ELF-1 (cell line): ENCODE measurements around the gene KATNB1.
A peak's percentile ranks its signal among the peaks of the same experiment; 100 is the strongest.

Experiments
- DNase-seq: peaks from one replicate; pipeline ENCODE4 v3.0.0-alpha.2; 2016; ENCODE audit warnings: low read depth, low spot score

Gene KATNB1

DNA sequence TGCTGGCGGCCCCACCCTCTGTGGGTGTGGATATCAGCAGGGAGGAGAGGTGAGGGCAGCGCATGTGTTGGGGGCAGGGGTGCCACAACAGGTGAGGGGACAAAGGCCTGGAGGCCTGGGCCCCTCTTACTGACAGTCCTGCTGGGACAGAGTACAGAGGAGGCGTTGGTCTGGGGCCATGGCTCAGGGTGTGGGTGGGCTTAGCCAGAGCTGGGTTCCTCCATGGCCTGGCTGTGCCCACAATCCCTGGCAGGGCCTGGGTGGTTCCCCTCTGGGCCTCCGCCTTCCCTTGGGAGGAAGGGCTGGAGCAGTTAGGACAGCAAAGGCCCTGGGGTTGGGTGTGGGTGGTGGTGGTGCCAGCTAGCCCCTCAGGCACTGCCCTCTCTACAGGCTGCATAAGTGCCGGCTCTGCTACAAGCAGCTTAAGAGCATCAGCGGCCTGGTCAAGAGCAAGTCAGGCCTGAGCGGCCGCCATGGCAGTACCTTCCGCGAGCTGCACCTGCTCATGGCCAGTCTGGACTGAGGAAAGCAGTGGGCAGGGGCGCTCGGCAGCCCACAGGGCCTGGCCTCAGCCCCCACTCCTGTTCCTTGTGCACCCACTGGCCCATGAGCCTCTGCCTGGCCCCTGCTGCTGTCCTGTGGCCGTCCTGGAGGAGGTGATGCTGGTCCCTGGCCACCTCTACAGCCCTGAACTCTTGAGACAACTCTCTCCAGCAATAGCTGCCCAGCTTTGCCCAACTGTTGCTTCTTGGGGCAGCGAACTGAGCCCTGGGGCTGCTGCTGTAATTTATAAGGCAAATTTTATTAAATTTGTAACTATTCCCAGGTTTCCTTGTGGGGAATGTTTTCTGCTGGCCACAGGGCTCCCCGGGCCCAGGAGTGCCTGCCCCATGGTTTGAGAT is 21.1 kb downstream of the KATNB1 start:
- DNase-seq = no peak

DNA sequence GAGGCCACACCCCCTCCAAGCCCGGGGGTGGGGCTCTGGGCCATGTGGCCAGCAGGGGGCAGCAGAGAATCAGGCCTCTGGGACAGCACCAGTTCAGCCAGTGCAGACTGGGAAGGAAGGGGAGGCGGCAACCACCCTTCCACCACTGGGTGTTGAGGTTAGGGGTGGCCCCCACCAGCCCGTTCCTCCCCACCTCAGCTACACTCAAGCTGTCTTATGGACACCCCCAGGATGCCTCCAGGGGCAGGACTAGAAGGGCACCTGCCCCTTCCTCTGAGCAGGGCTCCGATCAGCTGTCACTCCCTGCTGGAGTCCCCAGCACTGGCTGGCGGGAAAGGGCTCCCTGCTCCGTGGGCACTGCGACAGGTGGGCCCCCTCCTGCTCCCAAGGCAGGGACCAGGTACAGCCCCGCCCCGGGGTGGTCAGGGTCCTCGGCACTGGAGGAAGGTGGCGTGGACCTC is 21.8 kb downstream of the KATNB1 start:
- DNase-seq = peak; percentile 95

- DNase-seq = no peak
Measured at GRCh38 chr16:57757883-57758282, 22.3 kb downstream of the KATNB1 start.

DNA sequence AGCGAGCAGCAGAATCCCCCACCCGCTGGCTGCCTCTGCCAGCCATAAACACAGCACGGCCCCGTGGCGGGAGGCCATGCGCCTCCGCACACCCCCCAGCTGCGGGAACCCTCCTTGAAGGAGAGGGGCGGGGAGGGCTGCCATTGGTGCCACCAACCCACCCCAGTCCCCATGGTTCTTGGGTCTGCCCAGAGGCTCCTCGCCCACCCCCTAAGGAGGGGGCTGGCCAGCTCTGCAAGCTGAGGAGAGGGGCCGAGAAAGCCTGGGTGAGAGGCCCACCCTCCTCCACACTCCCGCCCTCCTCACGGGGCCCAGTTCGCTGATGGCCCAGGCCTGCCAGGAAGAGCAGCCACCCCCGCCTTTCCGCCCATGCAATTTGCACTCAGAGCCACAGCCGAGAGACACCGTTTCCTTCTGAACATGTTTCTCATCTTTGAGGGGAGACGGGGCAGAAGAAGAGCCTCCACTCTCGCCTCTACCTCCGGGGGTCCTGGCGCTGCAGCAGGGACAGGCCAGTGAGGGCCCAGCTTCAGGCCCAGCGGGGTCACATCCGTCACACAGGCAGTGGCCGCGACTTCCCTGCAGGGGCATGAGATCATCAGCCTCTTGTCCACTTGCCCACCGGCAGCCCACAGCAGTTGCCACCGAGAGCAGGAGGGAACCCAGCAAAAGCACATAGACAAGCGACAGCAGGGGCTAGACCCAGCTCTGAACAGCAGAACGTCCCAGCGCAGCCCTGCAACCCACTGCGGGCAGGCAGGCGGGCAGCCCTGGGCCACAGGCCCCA is 23.0 kb downstream of the KATNB1 start:
- no peak for DNase-seq

- DNase-seq = no peak
Measured at GRCh38 chr16:57759131-57759530, 23.6 kb downstream of the KATNB1 start.

GRCh38 chr16:57759541-57760356 is 24.2 kb downstream of the KATNB1 start:
- peak; percentile 85 for DNase-seq

- DNase-seq = no peak
Measured at GRCh38 chr16:57760357-57761160, 25.0 kb downstream of the KATNB1 start.

DNA sequence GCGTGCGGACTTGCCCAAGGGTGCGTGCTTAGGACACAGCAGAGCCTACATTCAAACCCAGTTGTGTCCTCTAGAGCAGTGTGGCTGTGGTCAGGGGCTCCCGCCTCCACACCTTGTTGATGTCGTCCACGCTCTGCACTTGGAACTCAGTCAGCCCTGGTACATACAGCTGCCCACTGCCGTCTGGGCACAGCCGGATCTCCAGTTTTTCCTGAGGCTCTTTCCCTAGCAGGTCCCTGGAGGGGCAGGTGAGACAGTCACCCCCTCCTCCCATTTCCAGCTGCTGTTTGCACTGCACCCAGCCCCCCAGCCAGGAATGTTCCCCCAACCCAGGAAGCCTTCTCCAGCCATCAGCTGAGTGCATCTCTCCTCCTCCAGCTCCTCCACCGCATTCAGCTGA is 25.7 kb downstream of the KATNB1 start:
- no peak for DNase-seq

DNA sequence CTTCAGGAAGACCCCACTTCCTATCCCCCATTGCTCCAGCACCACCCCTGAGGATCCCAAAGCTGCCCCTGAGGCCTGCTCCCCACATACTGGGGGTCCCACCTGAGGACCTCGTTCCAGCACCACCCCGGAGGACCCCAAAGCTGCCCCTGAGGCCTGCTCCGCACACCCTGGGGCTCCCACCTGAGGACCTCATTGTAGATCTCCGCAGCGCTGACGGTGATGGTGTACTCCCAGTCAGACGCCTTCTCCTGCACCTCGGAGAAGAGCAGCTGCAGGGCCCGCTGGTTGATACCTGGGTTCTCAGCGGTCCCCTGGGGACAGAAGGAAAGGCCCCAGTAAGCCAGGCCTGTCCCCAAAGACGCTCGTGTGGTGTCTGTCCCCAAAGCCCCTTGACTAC is 26.4 kb downstream of the KATNB1 start:
- DNase-seq = no peak

DNA sequence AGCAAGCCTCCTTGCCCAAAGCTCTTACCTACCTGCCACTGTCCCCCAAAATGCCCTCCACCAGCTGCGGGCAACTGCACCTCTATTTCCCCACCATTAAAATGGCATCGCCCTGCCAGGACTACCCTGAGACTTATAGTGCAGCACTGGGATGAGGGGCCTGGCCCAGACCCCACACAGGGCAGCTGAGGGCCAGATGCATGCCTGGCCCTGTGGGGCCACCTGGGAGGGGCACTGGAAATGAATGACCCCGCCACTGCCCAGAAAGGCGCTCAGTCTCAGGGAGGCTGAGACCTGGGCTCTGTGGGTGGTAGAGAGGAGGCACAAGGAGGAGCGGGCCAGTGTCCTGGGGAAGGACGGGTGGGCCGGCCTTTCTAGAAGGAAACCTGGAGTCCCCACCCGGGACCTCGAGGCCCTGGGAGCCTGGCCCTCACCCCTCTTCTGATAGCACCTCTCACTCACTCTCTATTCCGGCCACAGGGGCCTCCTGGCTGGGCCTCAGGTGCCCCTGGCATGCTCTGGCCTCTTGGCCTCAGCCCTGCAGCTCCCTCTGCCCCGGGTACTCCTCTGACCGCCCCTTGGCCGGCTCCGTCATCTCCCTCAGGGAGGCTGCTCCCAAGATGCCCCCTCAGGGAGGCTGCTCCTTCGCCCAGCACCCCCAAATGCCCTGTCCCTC is 26.9 kb downstream of the KATNB1 start:
- DNase-seq = no peak

DNA sequence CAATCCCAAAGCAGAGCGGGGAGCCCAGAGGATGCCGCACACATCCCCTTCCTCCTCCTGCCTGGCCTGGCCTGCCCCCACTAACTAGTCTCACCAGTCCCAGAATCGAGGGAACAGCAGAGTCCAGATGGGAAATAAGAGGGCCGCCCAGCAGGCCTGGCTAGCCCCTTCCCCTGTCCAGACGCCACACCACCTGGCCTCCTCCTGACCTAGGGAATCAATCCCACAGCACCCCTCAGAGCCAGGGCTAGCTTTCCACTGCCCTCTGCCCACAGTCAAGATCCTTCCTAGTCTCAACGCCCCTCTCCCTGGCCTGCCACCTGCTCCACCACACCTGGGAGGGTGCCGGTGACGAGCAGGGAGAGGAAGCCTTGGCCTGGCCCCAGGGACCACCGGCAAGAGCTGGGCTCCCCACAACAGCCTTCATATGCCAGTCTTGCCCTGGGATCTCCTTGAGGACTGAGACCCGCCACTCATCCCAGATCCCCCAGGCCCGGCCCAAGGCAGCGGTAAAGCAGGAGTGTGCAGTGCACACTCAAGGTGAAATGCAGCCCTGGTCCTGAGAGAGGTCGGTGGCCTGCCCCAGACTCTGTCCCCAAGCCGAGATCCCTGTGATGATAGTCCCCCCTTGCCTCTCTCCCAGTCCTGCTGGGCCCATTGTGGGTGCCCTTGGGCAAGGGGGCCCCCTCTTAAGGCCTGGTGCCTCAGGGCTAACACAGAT is 27.9 kb downstream of the KATNB1 start:
- DNase-seq = no peak

DNA sequence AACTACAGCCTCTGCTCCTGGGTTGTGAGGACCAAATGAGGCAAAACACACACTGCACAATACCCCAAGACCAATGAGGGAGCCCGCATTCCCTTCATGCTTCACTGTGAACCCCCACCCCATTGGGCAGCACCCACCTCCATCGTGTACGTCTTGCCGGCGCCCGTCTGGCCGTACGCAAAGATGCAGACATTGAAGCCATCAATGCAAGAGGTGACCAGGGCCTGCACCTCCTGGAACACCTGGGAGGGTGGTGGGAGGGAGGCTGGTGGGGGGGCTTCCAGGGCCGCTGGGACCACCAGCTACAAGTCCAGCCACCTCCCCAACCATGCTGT is 28.4 kb downstream of the KATNB1 start:
- no peak for DNase-seq

DNA sequence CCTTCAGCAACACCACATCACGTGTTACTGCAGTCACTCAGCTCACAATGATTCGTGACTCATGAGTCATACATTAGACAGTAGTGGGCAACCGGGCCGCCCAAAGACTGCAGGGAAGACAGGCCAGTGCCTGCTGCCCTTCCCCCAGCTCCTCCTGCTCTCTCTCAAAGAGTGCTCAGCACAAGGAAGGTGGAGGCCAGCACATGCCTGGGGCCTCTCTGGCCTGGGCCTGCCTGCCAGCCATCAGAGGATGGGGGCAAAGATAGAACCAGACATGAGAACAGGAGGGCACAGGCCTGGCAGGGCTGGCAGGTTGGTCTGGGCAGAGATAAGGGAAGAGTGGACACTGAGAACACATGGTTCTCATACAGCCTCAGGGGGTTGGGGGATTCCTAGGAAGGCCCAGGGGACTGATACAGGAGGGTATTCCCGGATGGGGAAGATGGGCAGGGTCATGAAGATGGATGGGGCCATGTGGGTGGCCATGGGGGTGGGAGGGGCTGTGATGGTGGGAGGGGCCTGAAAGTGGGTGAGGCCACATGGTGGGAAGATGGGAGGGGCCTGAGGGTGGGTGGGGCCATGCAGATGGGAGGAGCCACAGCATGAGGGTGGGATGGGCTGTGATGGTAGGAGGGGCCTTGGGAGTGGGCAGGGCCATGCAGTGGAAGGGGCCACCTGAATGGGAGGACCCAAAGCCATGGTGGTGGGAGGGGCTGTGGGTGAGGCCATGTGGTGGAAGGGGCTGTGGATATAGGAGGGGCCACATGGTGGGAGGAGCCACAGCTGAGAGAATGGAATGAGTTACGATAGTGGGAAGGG is 29.0 kb downstream of the KATNB1 start:
- peak; percentile 92 for DNase-seq

DNA sequence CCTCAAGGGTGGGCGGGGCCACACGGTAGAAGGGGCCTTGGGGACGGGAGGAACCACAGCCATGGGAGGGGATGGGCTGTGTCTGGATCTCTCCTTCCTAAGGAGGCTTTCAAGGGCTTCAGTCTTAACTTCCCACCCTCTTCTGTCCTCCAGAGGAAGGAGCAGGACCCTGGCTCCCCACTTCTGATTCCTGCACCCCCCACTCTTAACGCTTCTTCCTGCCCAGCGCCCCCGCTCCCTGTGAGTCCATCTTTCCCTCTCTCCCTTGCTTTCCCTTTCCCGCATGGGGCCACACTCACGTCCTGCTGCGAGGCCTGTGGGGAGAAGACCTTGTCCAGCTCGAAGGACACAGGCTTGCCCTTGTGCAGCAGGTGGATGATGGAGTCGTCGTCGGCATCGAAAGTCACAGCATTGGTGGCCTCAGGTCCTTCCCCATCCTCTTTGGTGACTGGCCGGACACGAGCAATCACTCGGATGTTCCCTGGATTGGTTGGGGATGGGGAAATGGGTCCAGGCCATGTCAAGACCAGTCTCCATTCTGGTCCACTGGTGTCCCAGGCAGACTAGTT is 29.7 kb downstream of the KATNB1 start:
- no peak for DNase-seq

GRCh38 chr16:57766714-57767348 is 31.3 kb downstream of the KATNB1 start:
- no peak for DNase-seq

- DNase-seq = no peak
Measured at GRCh38 chr16:57769541-57770145, 34.1 kb downstream of the KATNB1 start.

DNA sequence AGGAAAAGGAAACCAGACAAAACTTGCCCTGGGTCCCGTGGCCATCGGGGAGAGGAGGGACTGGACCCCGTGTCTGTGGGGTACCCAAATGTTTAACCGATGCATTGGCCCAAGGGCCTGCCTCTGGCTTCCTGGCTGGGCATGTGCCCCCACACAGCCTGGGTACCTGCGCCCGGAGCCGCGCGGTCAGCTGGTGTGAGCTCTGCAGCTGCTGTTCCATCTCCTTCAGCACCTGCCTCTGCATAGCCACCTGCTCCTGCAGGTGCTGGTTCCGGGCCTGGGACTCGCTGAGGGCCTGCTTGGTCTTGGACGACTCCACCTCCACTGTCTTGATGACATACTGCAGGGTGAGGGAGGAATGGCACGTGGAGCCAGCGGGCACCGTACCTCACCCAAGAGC is 34.8 kb downstream of the KATNB1 start:
- DNase-seq = no peak
